ENCODE measurements around the gene SORL1.
A peak's percentile ranks its signal among the peaks of the same experiment; 100 is the strongest.
"Not testable (repeated sequence)": the region's sequence is repeated elsewhere in the genome, so short reads cannot be mapped to it uniquely, and the experiment has no call there.

Gene SORL1, protein sequence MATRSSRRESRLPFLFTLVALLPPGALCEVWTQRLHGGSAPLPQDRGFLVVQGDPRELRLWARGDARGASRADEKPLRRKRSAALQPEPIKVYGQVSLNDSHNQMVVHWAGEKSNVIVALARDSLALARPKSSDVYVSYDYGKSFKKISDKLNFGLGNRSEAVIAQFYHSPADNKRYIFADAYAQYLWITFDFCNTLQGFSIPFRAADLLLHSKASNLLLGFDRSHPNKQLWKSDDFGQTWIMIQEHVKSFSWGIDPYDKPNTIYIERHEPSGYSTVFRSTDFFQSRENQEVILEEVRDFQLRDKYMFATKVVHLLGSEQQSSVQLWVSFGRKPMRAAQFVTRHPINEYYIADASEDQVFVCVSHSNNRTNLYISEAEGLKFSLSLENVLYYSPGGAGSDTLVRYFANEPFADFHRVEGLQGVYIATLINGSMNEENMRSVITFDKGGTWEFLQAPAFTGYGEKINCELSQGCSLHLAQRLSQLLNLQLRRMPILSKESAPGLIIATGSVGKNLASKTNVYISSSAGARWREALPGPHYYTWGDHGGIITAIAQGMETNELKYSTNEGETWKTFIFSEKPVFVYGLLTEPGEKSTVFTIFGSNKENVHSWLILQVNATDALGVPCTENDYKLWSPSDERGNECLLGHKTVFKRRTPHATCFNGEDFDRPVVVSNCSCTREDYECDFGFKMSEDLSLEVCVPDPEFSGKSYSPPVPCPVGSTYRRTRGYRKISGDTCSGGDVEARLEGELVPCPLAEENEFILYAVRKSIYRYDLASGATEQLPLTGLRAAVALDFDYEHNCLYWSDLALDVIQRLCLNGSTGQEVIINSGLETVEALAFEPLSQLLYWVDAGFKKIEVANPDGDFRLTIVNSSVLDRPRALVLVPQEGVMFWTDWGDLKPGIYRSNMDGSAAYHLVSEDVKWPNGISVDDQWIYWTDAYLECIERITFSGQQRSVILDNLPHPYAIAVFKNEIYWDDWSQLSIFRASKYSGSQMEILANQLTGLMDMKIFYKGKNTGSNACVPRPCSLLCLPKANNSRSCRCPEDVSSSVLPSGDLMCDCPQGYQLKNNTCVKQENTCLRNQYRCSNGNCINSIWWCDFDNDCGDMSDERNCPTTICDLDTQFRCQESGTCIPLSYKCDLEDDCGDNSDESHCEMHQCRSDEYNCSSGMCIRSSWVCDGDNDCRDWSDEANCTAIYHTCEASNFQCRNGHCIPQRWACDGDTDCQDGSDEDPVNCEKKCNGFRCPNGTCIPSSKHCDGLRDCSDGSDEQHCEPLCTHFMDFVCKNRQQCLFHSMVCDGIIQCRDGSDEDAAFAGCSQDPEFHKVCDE (N-terminal part only)

DNA sequence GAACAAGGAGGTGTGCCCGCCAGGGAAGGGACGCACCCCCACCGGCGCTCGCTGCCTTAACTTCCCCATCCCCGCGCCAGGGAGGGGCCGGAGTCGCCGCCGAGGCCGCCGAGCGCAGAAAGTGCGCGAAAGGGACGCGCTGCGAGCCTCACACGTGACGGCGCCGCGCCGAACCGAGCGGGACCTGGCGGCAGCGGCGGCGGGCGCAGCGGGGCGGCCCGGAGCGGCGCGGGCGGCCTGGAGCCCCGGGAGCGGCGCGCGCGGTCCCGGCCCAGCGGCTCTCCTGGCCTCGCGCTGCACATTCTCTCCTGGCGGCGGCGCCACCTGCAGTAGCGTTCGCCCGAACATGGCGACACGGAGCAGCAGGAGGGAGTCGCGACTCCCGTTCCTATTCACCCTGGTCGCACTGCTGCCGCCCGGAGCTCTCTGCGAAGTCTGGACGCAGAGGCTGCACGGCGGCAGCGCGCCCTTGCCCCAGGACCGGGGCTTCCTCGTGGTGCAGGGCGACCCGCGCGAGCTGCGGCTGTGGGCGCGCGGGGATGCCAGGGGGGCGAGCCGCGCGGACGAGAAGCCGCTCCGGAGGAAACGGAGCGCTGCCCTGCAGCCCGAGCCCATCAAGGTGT is at the start of gene SORL1:
Gene SORL1, plus strand, starts transcription at position 329 of the 623 bp plus-strand sequence. Its CDS starts 18 bp downstream, at position 347.
- peak in 2 of 3 donors; percentile 48 to 64 for DNase-seq (ENCODE audit: low read depth in 3 of 3, low spot score in 1 of 3)

DNA sequence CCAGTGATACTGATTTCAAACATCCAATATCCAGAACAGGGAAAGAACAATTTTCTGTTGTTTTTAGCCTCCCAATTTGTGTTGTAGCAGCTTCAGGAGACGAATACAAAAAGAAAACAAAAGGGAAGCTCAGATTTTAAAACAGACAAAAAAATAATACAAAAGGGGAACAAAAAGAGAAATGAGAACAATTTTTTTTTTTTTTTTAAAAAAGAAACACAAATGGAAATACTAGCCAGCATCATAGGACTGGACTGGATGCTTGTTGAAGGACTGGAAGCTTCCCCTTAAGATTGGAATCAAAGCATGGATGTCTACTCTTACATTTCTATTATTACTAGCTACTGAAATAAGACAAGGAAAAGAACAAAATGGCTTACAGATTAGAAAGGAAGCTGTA is 46.5 kb upstream of the SORL1 start:
- DNase-seq (ENCODE audit: low read depth in 3 of 3, low spot score in 1 of 3), result no peak

DNA sequence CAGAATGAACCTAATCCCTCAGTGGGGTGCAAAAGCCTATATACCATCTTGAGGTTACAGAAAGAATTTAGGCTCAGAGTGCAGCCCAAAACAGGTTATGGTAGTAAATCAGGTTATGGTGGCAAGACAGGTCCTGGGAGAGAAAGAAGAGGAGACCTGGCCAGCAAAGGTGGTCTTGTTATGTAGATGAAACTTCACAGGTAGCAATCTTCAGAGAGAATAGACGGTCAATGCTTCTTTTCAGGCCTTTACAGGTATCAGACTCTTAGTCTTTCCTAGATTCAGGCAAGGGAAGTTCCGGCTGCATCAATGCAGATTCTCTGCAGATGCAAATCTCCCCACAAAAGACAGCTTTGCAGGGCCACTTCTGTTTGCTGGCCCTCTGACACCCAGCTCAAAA is 45.8 kb upstream of the SORL1 start:
- no peak for DNase-seq (ENCODE audit: low read depth in 3 of 3, low spot score in 1 of 3)

DNA sequence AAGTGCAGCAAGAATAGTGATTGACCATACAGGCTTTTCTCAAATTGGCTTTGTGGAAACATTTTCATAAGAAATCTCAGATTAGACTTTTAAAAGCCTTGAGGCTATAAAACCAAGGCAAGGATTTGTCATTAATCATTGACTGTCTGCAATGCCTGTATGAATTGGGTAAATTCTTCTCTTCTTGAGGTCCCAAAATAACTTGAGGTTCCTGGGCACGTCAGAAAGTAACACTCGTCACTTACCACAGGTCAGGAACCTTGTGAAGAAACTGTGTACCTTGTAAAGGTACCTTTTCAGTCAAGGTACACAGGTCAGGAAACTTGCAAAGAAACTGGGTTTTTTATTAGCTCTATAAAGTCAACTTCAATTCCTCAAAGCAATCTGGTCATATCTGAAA is 43.3 kb upstream of the SORL1 start:
- DNase-seq (ENCODE audit: low read depth in 3 of 3, low spot score in 1 of 3), result no peak

DNA sequence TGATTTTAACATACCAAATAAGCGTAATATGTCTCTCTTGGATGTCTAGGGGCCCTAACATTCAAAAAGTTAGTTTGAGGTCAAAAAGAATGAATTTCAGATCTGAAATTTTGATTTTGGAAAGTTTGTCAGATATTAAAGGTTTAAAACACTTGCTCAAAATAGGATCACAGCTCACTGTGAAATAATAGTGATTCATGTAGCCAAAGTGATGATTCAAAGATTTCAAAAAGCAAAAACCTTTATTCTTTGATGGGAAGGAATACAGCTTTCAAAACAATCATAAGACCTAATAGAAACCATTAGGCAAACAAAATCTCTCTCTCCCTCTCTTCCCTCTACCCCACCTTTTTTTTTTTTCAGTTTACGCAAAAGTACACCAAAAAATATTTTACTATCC is 42.1 kb upstream of the SORL1 start:
- not testable (repeated sequence) for DNase-seq (ENCODE audit: low read depth in 3 of 3, low spot score in 1 of 3)

DNA sequence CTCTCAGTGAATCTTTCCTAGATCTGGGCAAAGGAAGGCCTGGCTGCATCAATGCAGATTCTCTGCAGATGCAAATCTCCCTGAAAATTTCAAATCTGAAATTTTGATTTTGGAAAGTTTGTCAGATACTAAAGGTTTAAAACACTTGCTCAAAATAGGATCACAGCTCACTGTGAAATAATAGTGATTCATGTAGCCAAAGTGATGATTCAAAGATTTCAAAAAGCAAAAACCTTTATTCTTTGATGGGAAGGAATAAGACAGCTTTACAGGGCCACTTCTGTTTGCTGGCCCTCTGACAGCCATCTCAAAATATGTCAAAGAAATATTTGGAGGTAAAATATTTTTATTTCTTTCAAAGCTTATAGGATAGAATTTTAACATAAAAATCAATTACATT is 40.8 kb upstream of the SORL1 start:
- DNase-seq (ENCODE audit: low read depth in 3 of 3, low spot score in 1 of 3), result not testable (repeated sequence)

DNA sequence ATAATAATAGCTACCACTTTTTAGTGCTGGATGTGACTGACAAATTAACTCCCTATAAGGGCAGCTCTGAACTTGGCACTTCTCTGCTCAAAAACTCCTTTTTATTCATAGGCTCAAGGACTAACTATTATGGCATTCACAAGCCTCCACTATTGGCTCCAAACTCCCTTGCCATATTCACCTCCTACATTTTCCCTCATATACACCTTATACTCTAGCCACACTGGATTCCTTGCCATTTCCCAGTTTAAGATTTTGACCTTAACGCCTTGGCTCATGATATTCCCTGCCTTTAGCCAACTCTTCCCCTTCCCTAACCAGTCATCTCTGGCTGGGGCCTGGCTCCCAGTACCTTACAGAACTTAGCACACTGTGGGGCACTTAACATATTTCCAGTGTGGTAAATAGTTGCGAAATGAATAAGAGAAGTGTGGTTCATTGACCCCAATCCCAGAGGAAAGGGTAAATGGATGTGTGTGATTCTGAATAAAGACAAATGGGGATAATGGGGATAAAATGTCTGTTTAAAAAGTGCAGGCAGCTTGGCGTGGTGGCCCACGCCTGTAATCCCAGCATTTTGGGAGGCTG is 40.0 kb upstream of the SORL1 start:
- DNase-seq (ENCODE audit: low read depth in 3 of 3, low spot score in 1 of 3), result no peak

DNA sequence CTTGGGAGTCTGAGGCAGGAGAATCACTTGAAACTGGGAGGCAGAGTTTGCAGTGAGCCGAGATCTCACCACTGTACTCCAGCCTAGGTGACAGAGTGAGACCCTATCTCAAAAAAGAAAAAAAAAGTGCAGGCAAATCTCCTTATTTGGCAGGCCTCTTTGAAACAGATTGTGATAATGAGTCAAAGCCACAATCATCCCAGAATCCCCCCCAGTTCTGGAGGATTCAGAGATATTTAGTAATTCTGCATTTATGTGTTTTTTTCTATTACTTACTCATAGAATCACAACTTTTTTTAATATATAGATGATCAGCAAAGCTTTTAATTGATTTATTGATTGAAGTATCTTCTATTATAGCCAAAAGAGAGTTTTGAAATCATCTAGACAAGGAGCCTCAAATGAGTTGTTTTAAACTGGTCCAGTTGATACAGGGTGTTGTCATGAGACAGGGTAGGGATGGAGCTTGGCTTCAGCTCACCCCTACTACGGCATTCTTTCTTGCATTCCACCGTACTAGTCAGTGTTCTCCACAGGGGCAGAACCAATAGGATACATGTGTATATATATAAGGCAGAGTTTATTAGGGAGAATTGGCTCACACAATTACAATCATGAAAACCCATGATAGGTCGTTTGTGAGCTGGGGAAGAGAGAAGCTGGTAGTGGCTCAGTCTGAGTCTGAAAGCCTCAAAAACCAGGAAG is 39.3 kb upstream of the SORL1 start:
- DNase-seq (ENCODE audit: low read depth in 3 of 3, low spot score in 1 of 3), result no peak

DNA sequence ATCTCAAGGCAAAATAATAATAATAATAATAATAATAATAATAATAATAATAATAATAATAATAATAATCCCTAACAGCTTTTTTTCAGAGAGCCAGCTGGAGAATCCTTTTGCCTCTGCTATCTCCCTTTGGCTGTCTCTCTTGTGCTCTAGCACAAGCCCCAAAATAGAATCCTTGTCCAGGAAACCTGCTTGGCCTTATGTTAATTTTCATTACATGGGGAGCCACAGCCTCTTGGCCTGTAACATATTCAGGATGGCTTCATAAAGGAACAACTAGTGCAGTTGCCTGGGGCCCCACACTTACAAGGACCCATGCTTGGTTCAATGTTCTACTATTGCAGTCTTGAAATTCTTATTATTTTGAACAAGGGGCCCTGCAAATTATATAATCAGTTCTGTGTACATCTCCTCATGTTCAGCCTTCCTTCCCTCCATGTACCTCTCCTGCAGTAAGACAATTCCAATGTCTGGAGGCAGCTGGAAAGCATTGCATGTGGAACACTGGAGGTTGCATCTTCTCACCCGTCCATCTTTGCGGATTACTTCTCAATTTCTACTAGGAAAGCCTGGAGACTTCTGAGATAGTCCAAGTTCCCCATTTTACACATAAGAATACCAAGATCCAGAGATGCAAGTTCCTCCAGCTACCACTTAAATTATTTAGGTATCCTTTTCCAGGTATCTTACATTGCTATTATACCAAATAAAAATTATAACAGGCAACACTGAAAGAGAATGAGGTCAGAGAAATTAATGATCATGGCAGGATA is 37.8 kb upstream of the SORL1 start:
- no peak for DNase-seq (ENCODE audit: low read depth in 3 of 3, low spot score in 1 of 3)

DNA sequence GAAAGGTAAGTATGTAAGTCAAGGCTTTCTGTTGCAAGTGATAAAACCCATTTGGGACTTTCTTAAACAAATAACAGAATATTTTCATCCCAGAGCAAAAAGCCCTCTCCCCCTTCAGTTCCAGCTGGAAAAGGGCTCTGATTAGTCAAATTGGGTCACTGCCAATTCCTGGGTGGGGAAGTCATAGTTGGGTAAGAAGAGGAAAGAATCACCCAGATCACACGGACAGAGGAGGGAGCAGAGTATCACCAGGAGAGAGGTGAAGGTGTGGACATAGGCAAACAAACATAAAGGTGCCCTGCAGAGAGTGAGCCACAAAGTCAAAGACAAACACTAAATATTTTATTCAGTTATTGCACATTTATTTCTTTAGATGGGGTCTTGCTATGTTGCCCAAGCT is 36.3 kb upstream of the SORL1 start:
- no peak for DNase-seq (ENCODE audit: low read depth in 3 of 3, low spot score in 1 of 3)

DNA sequence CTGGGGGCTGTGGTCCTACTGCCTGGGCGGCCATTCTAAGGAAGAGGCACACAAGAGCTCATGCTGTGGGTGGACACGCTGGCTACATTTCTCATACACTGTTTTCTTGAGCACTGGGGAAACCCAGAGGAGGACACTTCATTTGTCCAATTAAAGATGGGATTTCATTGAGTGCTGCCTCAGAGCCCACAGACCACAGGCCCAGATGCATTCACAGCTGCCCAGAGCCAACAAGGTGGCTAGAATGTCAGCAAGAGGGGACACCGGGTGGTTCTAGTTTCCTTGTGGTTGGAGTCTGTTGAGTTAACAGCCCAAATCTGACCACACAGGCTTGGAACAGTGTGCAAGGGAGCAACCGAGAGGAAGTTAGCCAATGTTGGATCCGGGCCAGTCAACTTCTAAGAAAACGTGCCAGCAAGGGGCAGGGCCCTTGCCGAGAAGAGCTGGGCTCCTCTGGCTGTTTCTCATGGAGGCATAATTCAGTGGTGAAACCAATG is 35.0 kb upstream of the SORL1 start:
- peak in 1 of 3 donors; percentile 10 for DNase-seq (ENCODE audit: low read depth in 3 of 3, low spot score in 1 of 3)

DNA sequence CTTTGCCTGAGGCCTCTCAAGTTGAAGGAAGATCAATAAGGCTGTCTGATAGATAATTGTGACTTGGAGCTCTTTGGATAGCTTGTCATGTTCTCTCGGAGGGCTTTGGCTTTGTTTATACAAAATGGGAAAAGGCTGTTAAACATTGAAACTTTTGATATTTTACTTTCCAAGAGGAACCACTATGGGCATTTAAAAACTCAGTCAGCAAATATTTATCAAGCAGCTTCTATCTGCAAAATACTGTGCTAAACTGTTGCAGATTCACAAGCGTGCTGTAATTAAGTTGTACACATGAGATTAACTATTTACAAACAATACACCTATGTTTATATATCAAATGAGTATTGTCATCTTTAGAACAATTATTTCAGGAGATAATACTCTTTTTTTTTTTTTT is 34.5 kb upstream of the SORL1 start:
- no peak for DNase-seq (ENCODE audit: low read depth in 3 of 3, low spot score in 1 of 3)

DNA sequence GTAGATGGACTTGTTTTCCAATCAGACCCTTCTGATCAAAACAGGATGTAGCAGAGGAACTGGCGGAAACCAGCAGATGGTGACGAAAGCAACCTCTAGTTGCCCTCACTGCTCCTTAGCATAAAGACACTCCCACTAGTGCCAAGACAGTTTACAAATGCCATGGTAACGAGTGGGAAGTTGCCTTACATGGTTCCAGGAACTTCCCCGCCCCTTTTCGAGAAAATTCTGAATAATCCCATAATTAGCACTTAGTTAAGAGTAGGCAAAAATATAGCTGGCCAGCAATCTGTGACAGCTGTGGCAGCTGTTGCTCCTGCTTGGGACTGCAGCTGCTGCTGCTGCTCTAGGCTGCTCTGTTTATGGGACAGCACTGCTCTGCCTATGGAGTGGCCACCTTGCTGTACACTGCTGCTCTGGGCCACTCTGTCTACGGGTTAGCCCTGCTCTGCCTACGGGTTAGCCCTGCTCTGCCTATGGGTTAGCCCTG is 33.4 kb upstream of the SORL1 start:
- DNase-seq (ENCODE audit: low read depth in 3 of 3, low spot score in 1 of 3), result peak in 2 of 3 donors; percentile 14 to 18

DNA sequence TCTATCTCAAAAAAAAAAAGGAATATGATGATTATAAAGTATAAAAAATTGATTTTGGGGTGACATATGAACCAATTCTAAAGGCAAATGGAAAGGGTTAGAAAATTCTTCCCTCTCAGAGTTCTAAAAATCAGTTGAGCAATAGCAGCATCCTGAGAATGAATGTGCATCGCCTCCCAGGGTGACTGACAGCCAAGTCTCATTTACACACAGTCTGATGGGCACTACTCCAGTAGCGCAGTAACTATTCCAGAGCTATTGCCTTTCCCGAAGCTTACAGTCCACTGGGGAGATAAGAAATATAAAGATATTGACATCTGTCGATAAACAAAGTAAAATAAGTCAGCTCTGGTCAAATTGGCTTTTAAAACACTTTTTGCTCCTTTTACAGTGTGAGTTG is 32.3 kb upstream of the SORL1 start:
- no peak for DNase-seq (ENCODE audit: low read depth in 3 of 3, low spot score in 1 of 3)

DNA sequence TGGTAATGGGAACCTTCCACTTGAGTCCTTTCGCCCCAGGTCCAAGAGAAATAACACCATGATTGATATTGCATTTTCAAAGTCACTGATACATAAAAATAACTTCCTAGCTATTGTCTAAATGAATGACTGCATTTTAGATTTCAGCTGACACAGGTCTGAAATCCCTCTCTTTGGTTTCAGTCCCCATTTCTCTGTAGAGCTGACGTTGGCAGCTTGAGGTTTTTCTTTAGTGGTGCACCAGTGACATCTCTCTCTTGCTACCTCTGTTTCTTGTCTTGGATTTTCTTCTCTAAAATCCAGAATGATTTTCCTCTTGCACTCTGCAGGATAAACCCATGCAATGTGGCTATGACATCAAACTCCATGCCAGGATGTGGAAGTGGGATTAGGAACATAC is 31.7 kb upstream of the SORL1 start:
- DNase-seq (ENCODE audit: low read depth in 3 of 3, low spot score in 1 of 3), result no peak

DNA sequence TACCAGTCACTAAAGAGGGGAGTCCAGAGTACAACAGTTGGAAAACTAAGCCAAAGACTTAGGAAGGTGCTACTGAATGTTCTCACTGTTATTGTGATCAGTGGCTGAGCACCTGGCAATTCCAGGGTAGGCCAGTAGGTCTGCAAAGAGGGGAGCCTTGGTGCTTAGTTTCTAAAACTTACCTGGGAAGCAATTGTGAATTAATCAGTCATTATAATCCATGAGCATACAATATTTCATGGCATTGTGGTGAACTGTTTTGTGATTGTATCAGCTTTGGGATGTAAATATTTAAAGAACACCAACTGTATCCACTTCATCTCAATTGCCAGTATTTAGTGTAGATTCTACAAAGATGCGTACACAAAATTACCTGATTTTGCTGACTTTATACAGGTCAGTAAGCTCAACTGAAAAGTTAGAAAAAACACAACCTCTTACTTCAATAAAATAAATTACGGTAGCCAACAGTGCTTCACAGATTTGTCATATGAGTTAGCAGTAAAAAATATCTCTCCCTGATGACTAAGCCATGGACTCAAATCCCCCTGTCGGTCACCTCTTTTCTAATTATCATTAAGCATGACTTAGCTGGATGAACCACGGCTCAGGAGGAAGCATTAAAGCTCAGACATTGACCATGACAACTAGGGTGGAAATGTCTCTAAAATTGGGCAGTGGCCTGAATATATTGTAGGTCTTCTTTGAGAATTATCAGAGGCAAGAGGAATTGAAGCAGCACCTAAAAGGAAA is 30.8 kb upstream of the SORL1 start:
- DNase-seq (ENCODE audit: low read depth in 3 of 3, low spot score in 1 of 3), result no peak

DNA sequence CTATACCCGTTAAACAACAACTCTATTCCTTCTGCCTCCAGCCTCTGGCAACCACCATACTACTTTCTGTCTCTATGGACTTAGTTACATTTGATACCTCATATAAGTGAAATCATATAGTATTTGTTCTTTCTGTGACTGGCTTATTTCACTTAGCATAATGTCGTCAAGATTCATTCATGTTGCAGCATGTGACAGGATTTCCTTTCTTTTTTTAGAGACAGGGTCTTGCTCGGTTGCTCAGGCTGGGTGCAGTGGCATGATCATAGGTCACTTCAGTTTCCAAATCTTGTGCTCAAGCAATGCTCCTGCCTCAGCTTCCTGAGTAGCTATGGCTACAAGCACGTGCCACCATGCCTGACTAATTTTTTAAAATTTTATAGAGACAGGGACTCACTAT is 29.4 kb upstream of the SORL1 start:
- no peak for DNase-seq (ENCODE audit: low read depth in 3 of 3, low spot score in 1 of 3)

DNA sequence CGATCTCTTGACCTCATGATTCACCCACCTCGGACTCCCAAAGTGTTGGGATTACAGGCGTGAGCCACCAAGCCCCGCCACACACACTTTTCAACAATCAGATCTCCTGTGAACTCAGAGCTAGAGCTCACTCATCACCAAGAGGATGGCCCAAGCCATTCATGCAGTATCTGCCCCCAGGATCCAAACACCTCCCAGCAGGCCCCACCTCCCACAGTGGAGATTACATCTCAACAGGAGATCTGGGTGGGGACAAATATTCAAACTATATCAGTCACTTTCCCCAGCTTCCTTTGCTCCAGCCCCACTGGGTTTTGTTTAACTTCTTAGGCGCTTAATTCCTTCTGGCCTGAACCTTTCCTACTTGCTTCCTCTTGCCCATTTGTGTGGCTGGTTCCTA is 26.3 kb upstream of the SORL1 start:
- no peak for DNase-seq (ENCODE audit: low read depth in 3 of 3, low spot score in 1 of 3)
